ENCODE results near the gene TMEM235. TPM values are rescaled to one million over a fixed set of nuclear protein-coding genes. Genes with fewer than 3 reads are reported as not detected.
A peak's percentile ranks its signal among the peaks of the same experiment; 100 is the strongest.
"Not testable (repeated sequence)": the region's sequence is repeated elsewhere in the genome, so short reads cannot be mapped to it uniquely, and the experiment has no call there.

The TMEM235 gene
- total RNA-seq, 1 experiment from 2014 or later: not detected

- H3K9me3 ChIP-seq: no peaks in the 10 kb centered on the region
- no peaks in the 10 kb centered on the region for H3K36me3 ChIP-seq
- peaks cover 15% of the 10 kb centered on the region for H3K27me3 ChIP-seq
- no peak for DNase-seq
- no peak overlapping the region for H3K4me3 ChIP-seq
These were observed 794 bp downstream of the TMEM235 start for GRCh38 chr17:78231991-78232858.

- H3K9me3 ChIP-seq: no peaks in the 10 kb centered on the region
- H3K27me3 ChIP-seq: peaks cover 15% of the 10 kb centered on the region
- H3K4me3 ChIP-seq: no peak overlapping the region
- no peak for DNase-seq
- no peaks in the 10 kb centered on the region for H3K36me3 ChIP-seq
These were observed 1.4 kb downstream of the TMEM235 start for GRCh38 chr17:78232859-78233173.

GRCh38 chr17:78233678-78234077 is 2.2 kb downstream of the TMEM235 start:
- no peaks in the 10 kb centered on the region for H3K9me3 ChIP-seq
- no peak for DNase-seq
- peaks cover 15% of the 10 kb centered on the region for H3K27me3 ChIP-seq
- H3K36me3 ChIP-seq: no peaks in the 10 kb centered on the region
- H3K4me3 ChIP-seq: no peak overlapping the region

GRCh38 chr17:78234261-78234865 is 2.9 kb downstream of the TMEM235 start:
- DNase-seq: no peak
- no peaks in the 10 kb centered on the region for H3K9me3 ChIP-seq
- no peak overlapping the region for H3K4me3 ChIP-seq
- no peaks in the 10 kb centered on the region for H3K36me3 ChIP-seq
- peaks cover 15% of the 10 kb centered on the region for H3K27me3 ChIP-seq

GRCh38 chr17:78235022-78235421 is 3.6 kb downstream of the TMEM235 start:
- H3K36me3 ChIP-seq, DNase-seq, H3K9me3 ChIP-seq, H3K4me3 ChIP-seq: not testable (repeated sequence)
- H3K27me3 ChIP-seq: peaks cover 15% of the 10 kb centered on the region

GRCh38 chr17:78235885-78236284 is 4.5 kb downstream of the TMEM235 start:
- no peak for DNase-seq
- Histone ChIP-seq H3K9me3 (no peaks in the 10 kb centered on the region), H3K36me3 (no peaks in the 10 kb centered on the region), H3K27me3 (peaks cover 11% of the 10 kb centered on the region), H3K4me3 (no peak overlapping the region)

- no peak overlapping the region for H3K4me3 ChIP-seq
- H3K9me3 ChIP-seq: no peaks in the 10 kb centered on the region
- H3K27me3 ChIP-seq: peaks cover 4% of the 10 kb centered on the region
- H3K36me3 ChIP-seq: no peaks in the 10 kb centered on the region
- DNase-seq: no peak
These were observed 5.1 kb downstream of the TMEM235 start for GRCh38 chr17:78236362-78237127.

GRCh38 chr17:78237401-78238012 is 6.1 kb downstream of the TMEM235 start:
- no peaks in the 10 kb centered on the region for H3K27me3 ChIP-seq
- H3K4me3 ChIP-seq: no peak overlapping the region
- H3K9me3 ChIP-seq: no peaks in the 10 kb centered on the region
- no peaks in the 10 kb centered on the region for H3K36me3 ChIP-seq
- DNase-seq: no peak

- Histone ChIP-seq H3K36me3 (no peaks in the 10 kb centered on the region), H3K4me3 (no peak overlapping the region), H3K27me3 (no peaks in the 10 kb centered on the region), H3K9me3 (no peaks in the 10 kb centered on the region)
- DNase-seq: no peak
These were observed 7.5 kb downstream of the TMEM235 start for GRCh38 chr17:78238823-78239488.

- no peak for DNase-seq
- Histone ChIP-seq H3K9me3 (no peaks in the 10 kb centered on the region), H3K36me3 (no peaks in the 10 kb centered on the region), H3K4me3 (no peak overlapping the region), H3K27me3 (no peaks in the 10 kb centered on the region)
These were observed 8.1 kb downstream of the TMEM235 start for GRCh38 chr17:78239489-78239931.

- Histone ChIP-seq H3K4me3 (no peak overlapping the region), H3K36me3 (no peaks in the 10 kb centered on the region), H3K9me3 (no peaks in the 10 kb centered on the region; the same call in 1 of the 2 replicates), H3K27me3 (no peaks in the 10 kb centered on the region)
- DNase-seq: no peak
These were observed 8.7 kb downstream of the TMEM235 start for GRCh38 chr17:78240012-78240655.

- no peak for DNase-seq
- H3K36me3 ChIP-seq: no peaks in the 10 kb centered on the region
- H3K9me3 ChIP-seq: no peaks in the 10 kb centered on the region; the same call in 1 of the 2 replicates
- no peaks in the 10 kb centered on the region for H3K27me3 ChIP-seq
- no peak overlapping the region for H3K4me3 ChIP-seq
These were observed 9.4 kb downstream of the TMEM235 start for GRCh38 chr17:78240839-78241238.

GRCh38 chr17:78241277-78242023 is 10.0 kb downstream of the TMEM235 start:
- H3K4me3 ChIP-seq: no peak overlapping the region
- H3K9me3 ChIP-seq: no peaks in the 10 kb centered on the region; the same call in 1 of the 2 replicates
- H3K36me3 ChIP-seq: no peaks in the 10 kb centered on the region
- no peaks in the 10 kb centered on the region for H3K27me3 ChIP-seq
- DNase-seq: peak; percentile 74

GRCh38 chr17:78242024-78242742 is 10.8 kb downstream of the TMEM235 start:
- Histone ChIP-seq H3K36me3 (no peaks in the 10 kb centered on the region), H3K27me3 (no peaks in the 10 kb centered on the region), H3K4me3 (no peak overlapping the region), H3K9me3 (no peaks in the 10 kb centered on the region; the same call in 1 of the 2 replicates)
- DNase-seq: no peak

- DNase-seq: no peak
- H3K36me3 ChIP-seq: no peaks in the 10 kb centered on the region
- H3K4me3 ChIP-seq: no peak overlapping the region
- no peaks in the 10 kb centered on the region; the same call in 1 of the 2 replicates for H3K9me3 ChIP-seq
- H3K27me3 ChIP-seq: no peaks in the 10 kb centered on the region
These were observed 15.9 kb downstream of the TMEM235 start for GRCh38 chr17:78247304-78247703.

All from MG63 (cell line).